GM13976 (cell line): ENCODE data around the gene GPR3.
A peak's percentile ranks its signal among the peaks of the same experiment; 100 is the strongest.

Experiments used
- DNase-seq: peaks from one replicate; pipeline ENCODE4 v3.0.0; 2012; ENCODE audit warnings: low spot score
- in situ Hi-C: fragments of 300-500 bp; cut with MboI; formaldehyde crosslinking; loops from one replicate; pipeline ENCODE4 v1.12.0; 2022; ENCODE audit warnings: low sequenced_read_pairs, mixed read lengths, inconsistent platforms; ENCODE audit not compliant: unreplicated experiment
- TF ChIP-seq, protein P1 (sequence below): IDR thresholded peaks from 2 replicates; pipeline ENCODE4 v1.5.1; 2012; ENCODE audit warnings: borderline replicate concordance, mild to moderate bottlenecking; ENCODE audit not compliant: insufficient read depth; ENCODE audit errors: extremely low read depth, missing control alignments, control extremely low read depth

Gene GPR3

DNA sequence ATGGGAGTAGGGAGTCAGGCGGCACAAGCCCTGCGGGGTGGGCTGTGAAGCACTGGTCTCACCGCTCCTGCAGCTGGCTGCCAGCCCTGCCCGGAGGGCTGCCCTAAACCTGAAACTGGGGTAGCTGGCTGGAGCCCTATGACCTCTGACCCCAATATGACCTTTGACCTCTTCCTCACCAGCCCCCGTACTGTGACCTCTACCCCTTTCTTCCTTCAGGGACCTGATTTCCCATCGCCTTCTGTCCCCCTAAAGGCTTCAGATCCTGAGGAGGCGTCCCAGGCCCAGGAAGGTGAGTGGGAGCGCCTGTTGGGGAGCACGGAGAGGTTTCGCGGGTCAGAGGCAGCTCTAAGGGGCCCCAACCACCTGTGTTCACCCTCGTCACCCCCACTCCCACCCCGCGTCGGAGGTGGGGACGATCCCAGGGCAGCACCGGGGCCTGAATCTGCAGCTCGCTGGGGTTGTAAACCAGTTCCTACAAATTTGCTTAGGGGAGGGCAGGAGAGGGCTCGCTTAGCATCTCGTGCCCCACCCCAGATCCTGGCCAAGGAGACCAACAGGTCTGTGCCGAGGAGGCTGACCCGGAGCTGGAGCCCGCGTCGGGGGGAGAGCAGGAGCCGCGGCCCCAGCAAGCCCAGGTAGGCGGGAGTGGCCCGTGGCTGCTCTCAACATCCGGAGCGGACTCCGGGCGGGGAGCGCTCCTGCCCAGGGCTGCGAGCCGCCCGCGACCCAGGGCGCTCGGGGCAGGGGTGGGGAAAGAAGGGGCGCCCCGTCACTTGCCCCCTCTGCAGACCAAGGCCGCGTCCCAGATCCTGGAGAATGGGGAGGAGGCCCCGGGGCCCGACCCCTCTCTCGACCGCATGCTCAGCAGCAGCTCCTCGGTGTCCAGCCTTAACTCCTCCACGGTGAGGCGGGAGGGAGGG, 43.3 kb upstream of the GPR3 start:
- TF ChIP-seq, protein P1, sequence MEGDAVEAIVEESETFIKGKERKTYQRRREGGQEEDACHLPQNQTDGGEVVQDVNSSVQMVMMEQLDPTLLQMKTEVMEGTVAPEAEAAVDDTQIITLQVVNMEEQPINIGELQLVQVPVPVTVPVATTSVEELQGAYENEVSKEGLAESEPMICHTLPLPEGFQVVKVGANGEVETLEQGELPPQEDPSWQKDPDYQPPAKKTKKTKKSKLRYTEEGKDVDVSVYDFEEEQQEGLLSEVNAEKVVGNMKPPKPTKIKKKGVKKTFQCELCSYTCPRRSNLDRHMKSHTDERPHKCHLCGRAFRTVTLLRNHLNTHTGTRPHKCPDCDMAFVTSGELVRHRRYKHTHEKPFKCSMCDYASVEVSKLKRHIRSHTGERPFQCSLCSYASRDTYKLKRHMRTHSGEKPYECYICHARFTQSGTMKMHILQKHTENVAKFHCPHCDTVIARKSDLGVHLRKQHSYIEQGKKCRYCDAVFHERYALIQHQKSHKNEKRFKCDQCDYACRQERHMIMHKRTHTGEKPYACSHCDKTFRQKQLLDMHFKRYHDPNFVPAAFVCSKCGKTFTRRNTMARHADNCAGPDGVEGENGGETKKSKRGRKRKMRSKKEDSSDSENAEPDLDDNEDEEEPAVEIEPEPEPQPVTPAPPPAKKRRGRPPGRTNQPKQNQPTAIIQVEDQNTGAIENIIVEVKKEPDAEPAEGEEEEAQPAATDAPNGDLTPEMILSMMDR: no peak
- DNase-seq: peak; percentile 64

DNA sequence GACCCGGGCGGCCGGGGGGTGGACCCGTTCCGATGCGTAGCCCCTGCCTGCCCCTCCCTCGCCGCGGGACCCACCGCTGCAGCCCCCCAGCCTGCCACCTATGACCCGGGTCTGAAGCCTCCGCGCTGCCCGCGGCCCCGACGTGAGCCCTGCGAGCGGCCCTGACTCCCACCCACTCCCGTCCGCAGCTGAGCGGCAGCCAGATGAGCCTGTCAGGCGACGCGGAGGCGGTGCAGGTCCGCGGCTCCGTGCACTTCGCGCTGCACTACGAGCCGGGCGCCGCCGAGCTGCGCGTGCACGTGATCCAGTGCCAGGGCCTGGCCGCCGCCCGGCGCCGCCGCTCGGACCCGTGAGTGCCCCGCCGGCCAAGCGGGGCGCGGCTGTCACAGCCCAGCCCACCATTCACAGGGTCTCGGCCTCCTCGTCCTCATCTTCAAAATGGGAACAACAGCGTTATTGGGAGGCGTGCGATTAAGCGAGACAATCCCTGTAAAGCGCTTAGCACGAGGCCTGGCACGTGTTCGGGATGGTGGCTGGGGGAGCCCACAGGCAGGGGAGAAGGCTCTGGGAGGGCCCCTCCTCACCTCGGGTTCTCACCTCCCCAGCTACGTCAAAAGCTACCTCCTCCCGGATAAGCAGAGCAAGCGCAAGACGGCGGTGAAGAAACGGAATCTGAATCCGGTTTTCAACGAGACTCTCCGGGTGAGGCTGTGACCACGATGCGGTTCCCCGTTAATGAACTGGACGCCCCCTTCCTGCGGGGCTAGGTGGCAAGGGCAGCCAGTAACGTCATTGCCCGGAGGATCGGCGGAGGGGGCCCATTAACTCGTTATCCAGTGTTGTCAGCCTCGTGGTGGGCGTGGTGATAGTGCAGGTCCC, 42.4 kb upstream of the GPR3 start:
- in situ Hi-C loops: no loop called here
- TF ChIP-seq, protein P1: no peak
- DNase-seq: no peak

More for the DNA sequence above, 43.3 kb upstream of the GPR3 start:
- in situ Hi-C loops: no loop called here

DNA sequence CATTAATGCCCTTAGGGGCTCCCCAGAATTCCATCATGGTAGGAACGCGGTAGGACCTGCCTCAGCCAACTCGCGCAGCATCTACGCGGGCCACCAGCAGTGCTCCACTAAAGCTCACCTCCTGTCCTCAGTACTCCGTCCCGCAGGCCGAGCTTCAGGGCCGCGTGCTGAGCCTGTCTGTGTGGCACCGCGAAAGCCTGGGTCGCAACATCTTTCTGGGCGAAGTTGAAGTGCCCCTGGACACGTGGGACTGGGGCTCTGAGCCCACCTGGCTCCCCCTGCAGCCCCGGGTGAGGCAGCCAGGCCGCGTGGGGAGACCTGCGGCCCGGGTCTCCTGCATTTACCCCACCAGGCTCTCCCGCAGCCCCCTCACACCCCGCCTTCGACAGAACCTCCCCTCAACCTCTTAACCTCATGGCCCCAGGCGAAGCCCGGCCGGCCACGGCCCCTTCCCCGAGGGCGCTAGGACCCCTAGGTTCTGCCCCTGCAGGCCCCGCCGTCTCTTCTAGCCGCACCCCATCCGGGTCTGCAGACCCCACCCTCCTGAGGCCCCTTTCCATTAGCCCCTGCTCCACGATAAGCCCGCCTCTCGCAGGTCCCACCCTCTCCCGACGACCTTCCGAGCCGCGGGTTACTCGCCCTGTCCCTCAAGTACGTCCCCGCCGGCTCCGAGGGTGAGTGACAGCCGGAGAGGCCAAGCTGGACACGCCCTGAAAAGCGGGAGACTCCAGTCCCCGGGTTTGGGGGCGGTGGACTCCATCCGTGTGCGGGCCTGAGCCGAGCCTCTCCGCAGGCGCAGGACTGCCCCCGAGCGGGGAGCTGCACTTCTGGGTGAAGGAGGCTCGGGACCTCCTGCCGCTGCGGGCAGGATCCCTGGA, 41.5 kb upstream of the GPR3 start:
- no peak for DNase-seq
- TF ChIP-seq, protein P1: no peak
- in situ Hi-C loops: no loop called here

DNA sequence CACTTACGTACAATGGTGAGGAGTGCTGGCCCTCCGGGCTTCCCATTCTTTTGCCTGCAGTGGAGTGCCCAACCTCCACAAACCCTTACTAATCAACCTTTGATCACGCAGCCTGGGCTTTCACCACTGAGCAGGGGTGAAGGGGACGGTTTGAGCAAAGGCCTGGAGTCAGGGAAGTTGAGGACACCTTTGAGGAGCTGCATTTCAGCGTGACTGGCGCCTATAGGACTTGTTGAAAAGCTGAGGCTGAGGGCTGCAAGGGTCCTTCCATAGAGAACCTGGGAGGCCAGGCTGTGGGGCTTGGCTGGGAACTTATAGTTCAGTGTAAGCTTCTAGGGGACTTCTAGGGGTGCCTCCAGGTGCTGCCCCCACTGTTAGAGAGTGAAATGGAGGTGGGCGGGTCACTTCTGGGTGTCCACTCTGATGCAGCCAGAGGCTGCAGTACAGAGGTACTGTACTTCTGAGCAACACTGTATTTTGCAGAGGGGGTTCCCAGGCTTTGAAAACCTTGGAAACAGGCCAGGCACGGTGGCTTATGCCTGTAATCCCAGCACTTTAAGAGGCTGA, 40.8 kb upstream of the GPR3 start:
- TF ChIP-seq, protein P1: no peak
- in situ Hi-C loops: no loop called here
- DNase-seq: no peak

DNA sequence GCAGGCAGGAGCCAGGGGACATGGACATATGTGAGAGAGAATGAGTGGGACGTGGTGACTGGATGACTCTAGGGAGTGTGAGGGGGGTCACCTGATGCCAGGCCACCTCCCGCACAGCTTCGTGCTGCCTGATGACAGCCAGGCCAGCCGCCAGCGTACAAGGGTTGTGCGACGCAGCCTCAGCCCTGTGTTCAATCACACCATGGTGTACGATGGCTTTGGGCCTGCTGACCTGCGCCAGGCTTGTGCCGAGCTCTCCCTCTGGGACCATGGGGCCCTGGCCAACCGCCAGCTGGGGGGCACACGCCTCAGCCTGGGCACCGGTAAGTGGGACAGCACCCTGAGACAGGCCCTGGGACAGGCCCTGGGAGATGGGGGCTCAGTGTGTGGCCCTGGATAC, 39.3 kb upstream of the GPR3 start:
- no peak for DNase-seq
- in situ Hi-C loops: no loop called here
- TF ChIP-seq, protein P1: no peak
